ENCODE measurements around the gene ZNF117.

GRCh38 chr7:65006094-65006992 is 15.5 kb upstream of the ZNF117 start, which contains the start of gene ERV3-1:
- TF ChIP-seq ELF4 (IDR thresholded peaks at IDR 0.05), result peak; percentile 95
- TF ChIP-seq L3MBTL2 (conservative IDR thresholded peaks at IDR 0.05), result no peak; the same call in 1 of the 2 replicates
- TF ChIP-seq ZNF384 (IDR thresholded peaks at IDR 0.05), result no peak
- TF ChIP-seq FOXM1 (IDR thresholded peaks at IDR 0.05; ENCODE audit: borderline replicate concordance), result no peak
- no peak for TF ChIP-seq HDGF (IDR thresholded peaks at IDR 0.05; ENCODE audit: borderline replicate concordance)
- no peak for TF ChIP-seq FOXA1 (IDR thresholded peaks at IDR 0.05)
